Retina (tissue), 1 donor: Measurements from ENCODE around the gene MUC16.

Source experiments
- DNase-seq: peaks from one replicate; pipeline ENCODE4 v3.0.0-alpha.2; 2016

Gene MUC16

DNA sequence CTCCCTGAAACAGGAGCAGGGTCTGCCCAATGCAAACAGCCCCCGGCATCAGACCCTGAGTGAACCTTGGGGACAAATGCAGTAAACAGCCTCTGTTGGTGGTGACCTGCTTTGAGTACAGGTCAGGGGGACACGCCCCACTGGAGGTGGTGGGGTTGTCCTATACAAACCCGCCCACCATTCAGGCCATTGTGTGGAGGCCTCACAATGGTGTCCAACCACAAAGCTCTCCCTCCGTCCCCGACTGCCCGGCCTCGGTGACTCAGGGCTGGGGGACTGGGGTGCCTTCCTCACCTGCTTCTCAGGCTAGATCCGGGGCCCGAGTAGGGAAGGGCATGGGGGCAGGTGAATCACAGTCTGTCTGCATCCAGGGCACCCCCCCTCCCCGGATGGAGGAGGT lies 1.5 kb downstream of the MUC16 start:
- DNase-seq, result no peak

DNA sequence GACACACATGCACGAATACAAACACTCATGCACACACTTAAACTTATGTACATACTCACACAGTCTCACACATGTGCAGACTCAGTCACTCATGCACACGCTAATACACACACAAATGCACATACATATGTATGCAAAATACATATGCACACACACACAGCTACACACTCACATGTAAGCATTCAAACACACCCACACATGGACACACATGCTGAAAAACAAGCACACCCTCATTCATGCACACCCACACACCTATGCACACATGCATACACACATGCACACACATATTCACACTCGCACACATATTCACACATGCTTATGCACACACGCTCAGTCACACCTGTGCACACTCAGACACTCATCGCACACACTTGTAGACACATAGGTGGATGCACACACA lies 9.3 kb downstream of the MUC16 start:
- no peak for DNase-seq

DNA sequence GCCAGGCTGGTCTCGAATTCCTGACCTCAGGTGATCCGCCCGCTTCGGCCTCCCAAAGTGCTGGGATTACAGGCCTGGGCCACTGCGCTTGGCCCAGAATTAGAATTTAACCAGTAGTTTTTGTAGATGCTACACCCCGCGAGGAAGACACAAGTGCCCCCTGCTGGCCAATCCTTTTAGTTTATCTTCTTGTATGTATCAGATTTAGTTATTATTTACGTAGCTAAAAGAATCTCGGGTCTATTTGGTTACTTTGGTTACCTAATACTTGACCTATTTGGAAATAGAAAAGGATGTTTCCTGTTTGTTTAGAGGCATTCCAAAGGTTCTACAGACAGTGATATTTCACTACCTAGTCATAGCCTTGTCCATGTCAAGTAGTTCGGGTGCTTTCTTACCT lies 22.0 kb downstream of the MUC16 start:
- no peak for DNase-seq

DNA sequence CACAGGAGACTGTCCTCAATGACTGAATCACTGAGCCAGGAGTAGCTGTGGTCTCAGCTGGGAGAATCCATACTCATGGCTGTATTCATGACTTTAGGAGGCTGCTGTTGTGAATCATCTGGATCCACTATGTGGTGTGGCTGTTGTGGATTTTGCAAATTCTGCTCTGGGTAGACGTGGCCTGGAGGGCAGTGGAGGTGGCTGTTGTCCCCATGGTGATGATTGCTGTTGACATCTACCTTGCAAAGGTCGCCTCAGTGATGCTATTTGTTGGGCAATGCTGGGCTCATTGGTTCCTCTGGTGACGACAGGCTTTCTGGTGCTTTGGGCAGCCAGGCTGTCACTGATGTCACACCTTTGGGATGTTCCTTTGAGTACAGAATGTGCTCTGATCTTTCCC lies 23.9 kb downstream of the MUC16 start:
- no peak for DNase-seq

DNA sequence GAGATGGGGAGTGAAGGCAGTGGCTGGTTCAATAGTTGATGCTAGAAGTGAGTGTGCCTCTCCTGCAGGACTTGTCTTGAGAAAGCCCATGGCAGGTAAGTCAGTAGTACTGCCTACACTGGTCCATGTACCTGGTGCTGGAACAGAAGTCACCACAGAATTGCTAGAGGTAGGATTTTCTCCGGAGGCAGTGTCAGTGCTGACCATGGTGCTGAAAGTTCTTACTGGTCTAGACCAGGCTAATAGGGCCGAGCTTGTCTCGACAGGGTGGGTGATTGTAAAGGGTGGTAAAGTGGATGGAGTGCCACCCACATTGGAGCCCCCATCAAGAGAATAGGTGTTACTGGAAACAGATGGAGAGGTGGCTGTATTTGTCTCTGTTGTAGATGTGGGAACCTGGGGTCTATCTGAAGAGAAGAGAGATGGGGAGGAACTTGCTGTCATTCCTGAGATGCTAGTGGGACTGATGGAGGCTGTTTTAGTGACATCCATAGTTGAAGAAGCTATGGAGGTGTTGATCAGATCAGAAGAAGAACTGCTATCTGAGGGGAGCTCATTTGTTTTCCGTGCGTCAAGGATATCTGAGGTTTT lies 36.6 kb downstream of the MUC16 start:
- no peak for DNase-seq

DNA sequence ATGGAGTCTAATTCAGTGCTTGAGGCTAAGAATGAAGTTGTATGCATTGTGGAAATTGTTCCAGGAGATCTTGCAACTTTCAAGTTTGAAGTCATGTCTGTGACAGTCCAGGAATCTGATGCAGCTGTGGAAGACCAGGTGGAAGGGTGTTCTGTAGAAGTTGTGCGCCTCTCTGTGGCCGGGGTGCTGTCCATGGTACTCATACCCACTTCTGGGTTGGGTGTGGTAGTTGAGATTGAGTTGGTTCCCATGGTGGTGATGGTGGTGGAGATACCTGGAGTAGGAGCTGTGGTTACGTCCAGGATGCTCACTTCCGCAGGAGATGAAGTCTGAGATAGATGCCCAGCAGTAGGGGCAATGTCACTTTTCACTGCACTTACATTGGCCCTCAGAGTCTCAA lies 44.3 kb downstream of the MUC16 start:
- no peak for DNase-seq
